SK-MEL-5 (cell line): ENCODE measurements around the gene RER1. TPM values are rescaled to one million over a fixed set of nuclear protein-coding genes. Genes with fewer than 3 reads are reported as not detected.

Experiments
- DNase-seq: peaks from one replicate; pipeline ENCODE4 v3.0.0-alpha.2; 2016; ENCODE audit warnings: low read depth, low spot score
- in situ Hi-C: cut with HindIII; loops from 2 replicates; pipeline ENCODE4 v1.10.0; 2016; ENCODE audit warnings: low sequenced_read_pairs, high pct_unique_total_duplicates, low pct_unique_long_range_greater_than_20kb
- polyA plus RNA-seq, 2 experiments: library from polyadenylated mRNA; depleted of rRNA; stranded (reverse); fragments of >200 nt; gene quantifications; 2 replicates each; pipeline ENCODE4 v1.2.3, GENCODE V29; 2015
- total RNA-seq: library from RNA; depleted of rRNA; stranded (reverse); fragments of >200 nt; shearing (Covaris generic); gene quantifications from 2 replicates; pipeline ENCODE4 v1.2.3, GENCODE V29; 2014; rRNA removed

Gene RER1
- 178 and 181 TPM in 2 replicates for total RNA-seq
- 176 and 232 TPM in 2 replicates for polyA plus RNA-seq (2015; cell fraction: cytosol; rRNA removed)
- polyA plus RNA-seq (2015; cell fraction: nucleus; rRNA removed): 228 and 282 TPM in 2 replicates

GRCh38 chr1:2391041-2391930, at the start of gene RER1, which contains the start of gene MORN1:
Gene RER1 (plus strand): TSS chr1:2391841. CDS start chr1:2395791, 3,950 bp downstream.
Gene MORN1 (minus strand): TSS chr1:2391554. CDS start chr1:2391533, 21 bp downstream.
- in situ Hi-C loops: no loop called here
- peak; percentile 97 for DNase-seq

- DNase-seq: no peak
- in situ Hi-C loops: no loop called here
These were observed 49.1 kb upstream of the RER1 start for GRCh38 chr1:2342384-2343022.

- no peak for DNase-seq
- in situ Hi-C loops: no loop called here
These were observed 48.4 kb upstream of the RER1 start for GRCh38 chr1:2343023-2343935.

GRCh38 chr1:2344121-2344681, 47.4 kb upstream of the RER1 start:
- in situ Hi-C loops: no loop called here
- no peak for DNase-seq

- no peak for DNase-seq
- in situ Hi-C loops: no loop called here
These were observed 46.8 kb upstream of the RER1 start for GRCh38 chr1:2344744-2345296.

- no peak for DNase-seq
- in situ Hi-C loops: no loop called here
These were observed 46.2 kb upstream of the RER1 start for GRCh38 chr1:2345297-2346075.

- DNase-seq: no peak
- in situ Hi-C loops: no loop called here
These were observed 44.8 kb upstream of the RER1 start for GRCh38 chr1:2346691-2347408.

GRCh38 chr1:2347409-2347785, 44.2 kb upstream of the RER1 start:
- in situ Hi-C loops: no loop called here
- DNase-seq: no peak

- no peak for DNase-seq
- in situ Hi-C loops: no loop called here
These were observed 43.7 kb upstream of the RER1 start for GRCh38 chr1:2347896-2348295.

GRCh38 chr1:2348346-2349325, 43.0 kb upstream of the RER1 start:
- DNase-seq: no peak
- in situ Hi-C loops: no loop called here

- in situ Hi-C loops: no loop called here
- no peak for DNase-seq
These were observed 41.8 kb upstream of the RER1 start for GRCh38 chr1:2349806-2350205.

GRCh38 chr1:2350501-2350900, 41.1 kb upstream of the RER1 start:
- in situ Hi-C loops: no loop called here
- DNase-seq: no peak

GRCh38 chr1:2350911-2351655, 40.6 kb upstream of the RER1 start:
- DNase-seq: no peak
- in situ Hi-C loops: no loop called here

GRCh38 chr1:2351723-2352122, 39.9 kb upstream of the RER1 start:
- DNase-seq: no peak
- in situ Hi-C loops: no loop called here
